GM12874 (cell line): Measurements from ENCODE around the gene CCNL1.

Experiments
- CTCF ChIP-seq: IDR thresholded peaks from 2 replicates; pipeline ENCODE4 v1.5.1; 2011; ENCODE audit warnings: low read depth, mild to moderate bottlenecking, control low read depth, low read length, moderate library complexity; ENCODE audit not compliant: insufficient read depth

Gene CCNL1

GRCh38 chr3:157145606-157146322 is 14.2 kb downstream of the CCNL1 start:
- no peak for TF ChIP-seq CTCF

- no peak for TF ChIP-seq CTCF
These were observed 17.6 kb downstream of the CCNL1 start for GRCh38 chr3:157142315-157142714.

- no peak for TF ChIP-seq CTCF
These were observed 19.9 kb downstream of the CCNL1 start for GRCh38 chr3:157139938-157140534.

GRCh38 chr3:157136647-157137387 is 23.1 kb downstream of the CCNL1 start:
- TF ChIP-seq CTCF, result no peak

- no peak for TF ChIP-seq CTCF
These were observed 24.1 kb downstream of the CCNL1 start for GRCh38 chr3:157135671-157136396.

GRCh38 chr3:157134620-157135191 is 25.2 kb downstream of the CCNL1 start:
- no peak for TF ChIP-seq CTCF
